Measurements from ENCODE around the gene AOPEP.

GRCh38 chr9:94806307-94806893 lies 79.9 kb downstream of the AOPEP start:
- TF ChIP-seq ZZZ3 (CRISPR knock-in tag; IDR thresholded peaks at IDR 0.05; ENCODE audit: borderline replicate concordance) (no peak), ZNF629 (CRISPR knock-in tag; conservative IDR thresholded peaks at IDR 0.05) (no peak), ZNF766 (CRISPR knock-in tag; IDR thresholded peaks at IDR 0.05; ENCODE audit: borderline replicate concordance) (no peak), ZNF431 (CRISPR knock-in tag; IDR thresholded peaks at IDR 0.05; ENCODE audit: borderline replicate concordance, low read depth) (no peak), CTCF (CRISPR knock-in tag; IDR thresholded peaks at IDR 0.05) (no peak), ZNF362 (CRISPR knock-in tag; IDR thresholded peaks at IDR 0.05; ENCODE audit: borderline replicate concordance) (no peak), ZBTB26 (CRISPR knock-in tag; IDR thresholded peaks at IDR 0.05; ENCODE audit: borderline replicate concordance) (no peak)
- TF ChIP-seq, protein P1, sequence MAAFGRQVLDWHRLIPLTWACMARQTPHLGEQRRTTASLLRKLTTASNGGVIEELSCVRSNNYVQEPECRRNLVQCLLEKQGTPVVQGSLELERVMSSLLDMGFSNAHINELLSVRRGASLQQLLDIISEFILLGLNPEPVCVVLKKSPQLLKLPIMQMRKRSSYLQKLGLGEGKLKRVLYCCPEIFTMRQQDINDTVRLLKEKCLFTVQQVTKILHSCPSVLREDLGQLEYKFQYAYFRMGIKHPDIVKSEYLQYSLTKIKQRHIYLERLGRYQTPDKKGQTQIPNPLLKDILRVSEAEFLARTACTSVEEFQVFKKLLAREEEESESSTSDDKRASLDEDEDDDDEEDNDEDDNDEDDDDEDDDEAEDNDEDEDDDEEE (CRISPR knock-in tag; IDR thresholded peaks at IDR 0.05) = no peak
